Measurements from ENCODE around the gene NDUFB2.
"Not testable (repeated sequence)": the region's sequence is repeated elsewhere in the genome, so short reads cannot be mapped to it uniquely, and the experiment has no call there.

- TF ChIP-seq, protein P1, sequence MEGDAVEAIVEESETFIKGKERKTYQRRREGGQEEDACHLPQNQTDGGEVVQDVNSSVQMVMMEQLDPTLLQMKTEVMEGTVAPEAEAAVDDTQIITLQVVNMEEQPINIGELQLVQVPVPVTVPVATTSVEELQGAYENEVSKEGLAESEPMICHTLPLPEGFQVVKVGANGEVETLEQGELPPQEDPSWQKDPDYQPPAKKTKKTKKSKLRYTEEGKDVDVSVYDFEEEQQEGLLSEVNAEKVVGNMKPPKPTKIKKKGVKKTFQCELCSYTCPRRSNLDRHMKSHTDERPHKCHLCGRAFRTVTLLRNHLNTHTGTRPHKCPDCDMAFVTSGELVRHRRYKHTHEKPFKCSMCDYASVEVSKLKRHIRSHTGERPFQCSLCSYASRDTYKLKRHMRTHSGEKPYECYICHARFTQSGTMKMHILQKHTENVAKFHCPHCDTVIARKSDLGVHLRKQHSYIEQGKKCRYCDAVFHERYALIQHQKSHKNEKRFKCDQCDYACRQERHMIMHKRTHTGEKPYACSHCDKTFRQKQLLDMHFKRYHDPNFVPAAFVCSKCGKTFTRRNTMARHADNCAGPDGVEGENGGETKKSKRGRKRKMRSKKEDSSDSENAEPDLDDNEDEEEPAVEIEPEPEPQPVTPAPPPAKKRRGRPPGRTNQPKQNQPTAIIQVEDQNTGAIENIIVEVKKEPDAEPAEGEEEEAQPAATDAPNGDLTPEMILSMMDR (IDR thresholded peaks at IDR 0.05; ENCODE audit: insufficient read depth, low read length, poor library complexity, severe bottlenecking): not testable (repeated sequence)
- TF ChIP-seq EZH2phosphoT487 (conservative IDR thresholded peaks at IDR 0.05; ENCODE audit: low read length): not testable (repeated sequence)
Measured at GRCh38 chr7:140662938-140663337, 33.6 kb upstream of the NDUFB2 start.

Data from SU-DHL-6 (cell line).